Measurements from ENCODE around the gene MATR3. TPM values are rescaled to one million over a fixed set of nuclear protein-coding genes. Genes with fewer than 3 reads are reported as not detected.

The MATR3 gene
- total RNA-seq, 1 experiment from 2014 or later, result 194 TPM

- H3K4me3 Mint-ChIP-seq (ENCODE audit: unreplicated experiment), result no peak overlapping the region
- no peak for TF ChIP-seq CTCF (IDR thresholded peaks at IDR 0.05; ENCODE audit: insufficient read depth in 1 of 2, low read depth in 1 of 2, low read length in 1 of 2, severe bottlenecking in 1 of 2, unreplicated experiment in 1 of 2)
- no peak for DNase-seq
- no peaks in the 10 kb centered on the region for H3K9me3 ChIP-seq
- ChIA-PET POLR2A (no interaction called here), CTCF (interaction anchor here (0.6 to 1.0 kb wide), 3 partner anchors 14 to 96 kb away, joined by 3 to 4 read pairs (median 3); no protein-coding TSS in a partner anchor)
- H3K9me3 Mint-ChIP-seq (ENCODE audit: unreplicated experiment), result no peaks in the 10 kb centered on the region
- no peak overlapping the region for H3K27ac Mint-ChIP-seq (ENCODE audit: unreplicated experiment)
- 0 out of 2 replicates have a peak, but pooled peaks cover 1% of the 10 kb centered on the region for H3K36me3 ChIP-seq (ENCODE audit: control insufficient read depth, insufficient read depth, low read length)
- intact Hi-C loops (cut with micrococcal nuclease; ENCODE audit: unreplicated experiment), result no loop called here
- H3K4me1 Mint-ChIP-seq (ENCODE audit: low read depth, unreplicated experiment), result no peaks in the 10 kb centered on the region
- H3K36me3 Mint-ChIP-seq (ENCODE audit: insufficient read depth, unreplicated experiment), result peaks cover 54% of the 10 kb centered on the region
- no peak overlapping the region for H3K4me3 ChIP-seq (ENCODE audit: low read depth, low read length)
- H3K27me3 Mint-ChIP-seq (ENCODE audit: insufficient read depth, unreplicated experiment), result no peaks in the 10 kb centered on the region
- no peaks in the 10 kb centered on the region for H3K27me3 ChIP-seq (replicated peaks; ENCODE audit: control insufficient read depth, insufficient read depth, low read length)
- no peaks in the 10 kb centered on the region for H3K4me1 ChIP-seq
- BruUV-seq (replicated peaks), result no TSS peak
Observed at GRCh38 chr5:139368613-139369012, 75.1 kb downstream of the MATR3 start.

GRCh38 chr5:139369181-139369580, 75.6 kb downstream of the MATR3 start:
- Histone ChIP-seq H3K4me3 (ENCODE audit: low read depth, low read length) (no peak overlapping the region), H3K36me3 (ENCODE audit: control insufficient read depth, insufficient read depth, low read length) (0 out of 2 replicates have a peak, but pooled peaks cover 1% of the 10 kb centered on the region), H3K9me3 (no peaks in the 10 kb centered on the region), H3K4me1 (no peaks in the 10 kb centered on the region), H3K27me3 (replicated peaks; ENCODE audit: control insufficient read depth, insufficient read depth, low read length) (no peaks in the 10 kb centered on the region)
- H3K4me3 Mint-ChIP-seq (ENCODE audit: unreplicated experiment), result no peak overlapping the region
- TSS peak; percentile 60 for BruUV-seq (replicated peaks)
- no peaks in the 10 kb centered on the region for H3K27me3 Mint-ChIP-seq (ENCODE audit: insufficient read depth, unreplicated experiment)
- no peak overlapping the region for H3K27ac Mint-ChIP-seq (ENCODE audit: unreplicated experiment)
- ChIA-PET CTCF (interaction anchor here (0.9 to 1.0 kb wide), 2 partner anchors 24 to 97 kb away, joined by 3 to 4 read pairs; no protein-coding TSS in a partner anchor), POLR2A (no interaction called here)
- no peaks in the 10 kb centered on the region for H3K9me3 Mint-ChIP-seq (ENCODE audit: unreplicated experiment)
- peaks cover 54% of the 10 kb centered on the region for H3K36me3 Mint-ChIP-seq (ENCODE audit: insufficient read depth, unreplicated experiment)
- intact Hi-C loops (cut with micrococcal nuclease; ENCODE audit: unreplicated experiment), result no loop called here
- no peak for DNase-seq
- H3K4me1 Mint-ChIP-seq (ENCODE audit: low read depth, unreplicated experiment), result no peaks in the 10 kb centered on the region
- TF ChIP-seq CTCF (IDR thresholded peaks at IDR 0.05; ENCODE audit: insufficient read depth in 1 of 2, low read depth in 1 of 2, low read length in 1 of 2, severe bottlenecking in 1 of 2, unreplicated experiment in 1 of 2), result no peak

GRCh38 chr5:139371482-139372435, 78.2 kb downstream of the MATR3 start:
- DNase-seq, result no peak
- intact Hi-C loops (cut with micrococcal nuclease; ENCODE audit: unreplicated experiment), result no loop called here
- H3K27me3 ChIP-seq (replicated peaks; ENCODE audit: control insufficient read depth, insufficient read depth, low read length), result no peaks in the 10 kb centered on the region
- no peak overlapping the region for H3K27ac Mint-ChIP-seq (ENCODE audit: unreplicated experiment)
- H3K4me3 Mint-ChIP-seq (ENCODE audit: unreplicated experiment), result no peak overlapping the region
- ChIA-PET POLR2A (interaction anchor here (0.5 kb wide), 1 partner anchor 29 kb away, joined by 6 read pairs; no protein-coding TSS in a partner anchor), CTCF (interaction anchor here (1.1 kb wide), 1 partner anchor 30 kb away, joined by 3 read pairs; the partner anchor contains the start of gene PAIP2)
- no TSS peak for BruUV-seq (replicated peaks)
- no peak for TF ChIP-seq CTCF (IDR thresholded peaks at IDR 0.05; ENCODE audit: insufficient read depth in 1 of 2, low read depth in 1 of 2, low read length in 1 of 2, severe bottlenecking in 1 of 2, unreplicated experiment in 1 of 2)
- H3K27me3 Mint-ChIP-seq (ENCODE audit: insufficient read depth, unreplicated experiment), result no peaks in the 10 kb centered on the region
- no peak overlapping the region for H3K4me3 ChIP-seq (ENCODE audit: low read depth, low read length)
- no peaks in the 10 kb centered on the region for H3K4me1 Mint-ChIP-seq (ENCODE audit: low read depth, unreplicated experiment)
- H3K36me3 ChIP-seq (ENCODE audit: control insufficient read depth, insufficient read depth, low read length), result 0 out of 2 replicates have a peak, but pooled peaks cover 1% of the 10 kb centered on the region
- no peaks in the 10 kb centered on the region for H3K4me1 ChIP-seq
- no peaks in the 10 kb centered on the region; the same call in 1 of the 2 replicates for H3K9me3 ChIP-seq
- H3K36me3 Mint-ChIP-seq (ENCODE audit: insufficient read depth, unreplicated experiment), result peaks cover 34% of the 10 kb centered on the region
- no peaks in the 10 kb centered on the region for H3K9me3 Mint-ChIP-seq (ENCODE audit: unreplicated experiment)

Data from Caco-2 (cell line).